Heart left ventricle (tissue), 16 donors: ENCODE results near the gene OMG. TPM values are rescaled to one million over a fixed set of nuclear protein-coding genes. Genes with fewer than 3 reads are reported as not detected.
"Not testable (repeated sequence)": the region's sequence is repeated elsewhere in the genome, so short reads cannot be mapped to it uniquely, and the experiment has no call there.

Source experiments
- ATAC-seq, 4 donors: fragments of 200-7000 bp; cut with Tn5 transposase; one replicate each; pipeline ENCODE4 v1.9.1; 2020 to 2022; ENCODE audit warnings: moderate library complexity in 4 of 4, mild to moderate bottlenecking in 3 of 4, moderate number of reproducible peaks in 1 of 4
- DNase-seq, 5 donors: peaks; one replicate each; pipeline ENCODE4 v3.0.0-alpha.2; 2020
- H3K27ac ChIP-seq, 12 donors: fragments of 200-600 bp; sonication (generic) in 4 of 12; one replicate each; pipeline versions ENCODE4 v1.5.0 to v1.8.0; 2016 to 2022; ENCODE audit warnings: mild to moderate bottlenecking in 2 of 12
- H3K27me3 ChIP-seq, 9 donors: fragments of 200-600 bp; sonication (generic) in 2 of 9; one replicate each; pipeline versions ENCODE4 v1.5.1 to v1.8.0; 2016 to 2022; ENCODE audit warnings: mild to moderate bottlenecking in 3 of 9
- H3K36me3 ChIP-seq, 9 donors: fragments of 200-600 bp; sonication (generic) in 2 of 9; one replicate each; pipeline versions ENCODE4 v1.5.0 to v1.8.0; 2018 to 2022; ENCODE audit warnings: mild to moderate bottlenecking in 2 of 9
- H3K4me1 ChIP-seq, 12 donors: fragments of 200-600 bp; sonication (generic) in 4 of 12; one replicate each; pipeline versions ENCODE4 v1.5.0 to v1.8.0; 2016 to 2022; ENCODE audit warnings: mild to moderate bottlenecking in 3 of 12
- H3K4me3 ChIP-seq, 12 donors: fragments of 200-600 bp; sonication (generic) in 4 of 12; one replicate each; pipeline versions ENCODE4 v1.5.0 to v1.8.0; 2017 to 2022; ENCODE audit warnings: mild to moderate bottlenecking in 9 of 12, moderate library complexity in 4 of 12
- H3K9me3 ChIP-seq, 12 donors: fragments of 200-600 bp; sonication (generic) in 4 of 12; one replicate each; pipeline versions ENCODE4 v1.5.0 to v1.8.0; 2016 to 2022; ENCODE audit warnings: mild to moderate bottlenecking in 1 of 12
- CTCF ChIP-seq, 12 donors: fragments of 200-600 bp; sonication (generic) in 4 of 12; IDR thresholded peaks; one replicate each; pipeline versions ENCODE4 v1.5.0 to v1.8.0; 2018 to 2022; ENCODE audit warnings: antibody characterized with exemption in 12 of 12, mild to moderate bottlenecking in 5 of 12
- POLR2A ChIP-seq, 2 donors: fragments of 450-650 bp; IDR thresholded peaks; one replicate each; pipeline ENCODE4 v1.6.1; 2017; ENCODE audit warnings: antibody characterized with exemption in 2 of 2, mild to moderate bottlenecking in 2 of 2, moderate library complexity in 2 of 2
- WGBS, 4 donors: extraction: QIAGEN DNeasy Blood & Tissue Kit in 2 of 4; methylation state at CpG; one replicate each; pipeline versions ENCODE4 v1.1.5 to v1.1.7; 2013 to 2018; 5-methylcytosine and 5-hydroxymethylcytosine counted together
- intact Hi-C, 10 donors: fragments of 100-400 bp; cut with DNase I; formaldehyde crosslinking; loops; one replicate each; pipeline versions ENCODE4 v1.11.1 to v1.14.2; 2022
- long read RNA-seq, 3 donors: library from polyadenylated mRNA; unstranded; transcript quantifications; one replicate each; pipeline ENCODE4 v2.0.0, GENCODE V29; 2020 to 2021
- polyA plus RNA-seq, 2 donors: library from polyadenylated mRNA; stranded (reverse); fragments of 200-250 nt; gene quantifications; one replicate each; pipeline ENCODE4 v1.2.3, GENCODE V29; 2013
- total RNA-seq, 9 donors: library from RNA; depleted of rRNA in 2 of 9; stranded (reverse); fragments of >200 nt in 2 of 9; fragmentation: NEBNext Ultra II Directional in 3 of 9; extraction: Animal tissue kit (Norgen Biotek cat#: 25700) in 3 of 9; gene quantifications; one replicate each; pipeline versions ENCODE4 v1.1.0 to v1.2.4, GENCODE V29; 2016 to 2023
- donor health status: ischemic (EF 13 %, LVEDD 7.1; RV severe dilation, severe dysfunction).
- donor health status: healthy with polysubstance abuse.
- donor health status: DM: no; HTN: yes; CAD: no.
- donor health status: DM: no; HTN: no; CAD: no.
- donor health status: ischemic (EF 25% LVEDD 6.9; RV normal size, moderate dysfunction).
- donor health status: ischemic (EF 25% LVEDD 5.7; RV mildly dilated, moderate dysfunction).
- donor health status: healthy.
- donor health status: DM: yes; HTN: yes; CAD: no.
- donor health status: ischemic (EF 35%, LVEDD 5.7; RV mildly dilated, moderate dysfunction).
- donor health status: nonischemic (EF 11% LVEDD 7.7; RV severe dilation, severe dysfunction).
- donor health status: DM: yes; HTN: yes; CAD: no.
- donor health status: PGD.
- donor health status: ischemic (EF 29% LVEDD 5.4; RV normal size, mild dysfunction).
- donor health status: nonischemic (EF 23%, LVEDD 6.1; RV moderate dilation, normal function).

Gene OMG
- total RNA-seq (1 to 10 TPM in 2 of 9 donors, under 1 TPM in 1, not detected in 6; 0.56 to 2.2 (median 1.0) TPM), polyA plus RNA-seq (under 1 TPM; 0.14 to 0.30 TPM)
- long read RNA-seq, donor 1, result 0 reads
- long read RNA-seq, donor 2, result 0 reads
- long read RNA-seq, donor 3, result 0 reads

- H3K4me1 ChIP-seq, result no peaks in the 10 kb centered on the region
- H3K9me3 ChIP-seq, result no peaks in the 10 kb centered on the region
- TF ChIP-seq POLR2A (IDR thresholded peaks at IDR 0.05) (no peak), CTCF (IDR thresholded peaks at IDR 0.05) (no peak)
- no peak within 1 kb of the TSS for H3K27ac ChIP-seq
- 85 to 89% (median 87%) methylated on average over 7 of the region's 7 CpGs for WGBS, 4 donors
- no peaks in the 10 kb centered on the region for H3K27me3 ChIP-seq
- intact Hi-C loops, result no loop called here
- no peak within 1 kb of the TSS for H3K4me3 ChIP-seq
- no peak for DNase-seq
- H3K36me3 ChIP-seq, result peaks cover 0 to 10% (median 4%) of the 10 kb centered on the region in 9 donors
- ATAC-seq, result no peak
Observed at GRCh38 chr17:31297090-31297489, at the start of gene OMG. Gene OMG, minus strand, starts transcription at chr17:31297239. Its CDS starts 908 bp downstream, at chr17:31296331.

- intact Hi-C loops, DNase-seq: not testable (repeated sequence)
- peak in 1 of 4 donors; percentile 20 for ATAC-seq
Observed at GRCh38 chr17:31345191-31345747, 48.2 kb upstream of the OMG start.

GRCh38 chr17:31339906-31340661 is 43.0 kb upstream of the OMG start:
- intact Hi-C loops, result no loop called here
- Histone ChIP-seq H3K4me3 (no peak overlapping the region), H3K36me3 (peaks cover 0 to 96% (median 64%) of the 10 kb centered on the region in 9 donors), H3K9me3 (no peaks in the 10 kb centered on the region), H3K27me3 (no peaks in the 10 kb centered on the region), H3K27ac (peak overlapping the region in 2 of 12 donors; percentile 9 to 11), H3K4me1 (peaks cover 0 to 13% (median 1%) of the 10 kb centered on the region in 12 donors)
- peak in 3 of 4 donors; percentile 42 to 77 (median 56) for ATAC-seq
- DNase-seq, result no peak
- TF ChIP-seq POLR2A (IDR thresholded peaks at IDR 0.05) (no peak), CTCF (IDR thresholded peaks at IDR 0.05) (no peak)
- 61 to 76% (median 72%) methylated on average over 6 of the region's 6 CpGs for WGBS, 4 donors

More at GRCh38 chr17:31345191-31345747, 48.2 kb upstream of the OMG start:
- not testable (repeated sequence) for H3K27me3 ChIP-seq, H3K9me3 ChIP-seq, H3K4me1 ChIP-seq, H3K4me3 ChIP-seq, H3K27ac ChIP-seq
- peaks cover 0 to 70% (median 48%) of the 10 kb centered on the region in 9 donors for H3K36me3 ChIP-seq
- WGBS, 4 donors, result 93 to 99% (median 95%) methylated on average over 13 to 20 of the region's 34 CpGs

GRCh38 chr17:31329221-31329620 is 32.2 kb upstream of the OMG start:
- H3K4me1 ChIP-seq, result no peaks in the 10 kb centered on the region
- H3K4me3 ChIP-seq, result no peak overlapping the region
- H3K9me3 ChIP-seq, result no peaks in the 10 kb centered on the region
- intact Hi-C loops, result no loop called here
- ATAC-seq, result no peak
- H3K36me3 ChIP-seq, result peaks cover 0 to 76% (median 32%) of the 10 kb centered on the region in 9 donors
- no peaks in the 10 kb centered on the region for H3K27me3 ChIP-seq
- TF ChIP-seq POLR2A (IDR thresholded peaks at IDR 0.05), result no peak
- TF ChIP-seq CTCF (IDR thresholded peaks at IDR 0.05), result no peak
- H3K27ac ChIP-seq, result no peak overlapping the region
- no peak for DNase-seq
